ENCODE measurements around the gene CCDC146. TPM values are rescaled to one million over a fixed set of nuclear protein-coding genes. Genes with fewer than 3 reads are reported as not detected.

Gene CCDC146
- polyA plus RNA-seq, 3 donors, result 0.08 to 7.2 (median 0.40) TPM

- no peak overlapping the region for H3K9ac ChIP-seq (ENCODE audit: insufficient read depth, low read length, poor library complexity, severe bottlenecking)
- no peaks in the 10 kb centered on the region for H3K27me3 ChIP-seq (ENCODE audit: control insufficient read depth in 2 of 2, insufficient read depth in 2 of 2, low read length in 2 of 2)
- Mint-ChIP-seq H3K27me3 (ENCODE audit: low read depth in 3 of 3) (peaks cover 0 to 7% (median 0%) of the 10 kb centered on the region in 3 donors), H3K27ac (peak overlapping the region; percentile 52 to 89 (median 76)), H3K4me3 (peak overlapping the region in 1 of 2 donors; percentile 57), H3K9me3 (peaks cover 6 to 21% (median 10%) of the 10 kb centered on the region in 7 donors), H3K4me1 (peaks cover 59% of the 10 kb centered on the region), H3K36me3 (peaks cover 10 to 16% of the 10 kb centered on the region in 2 donors)
- peak overlapping the region in 1 of 3 experiments; percentile 7 for H3K4me3 ChIP-seq (replicated peaks in 1 of 3; ENCODE audit: low read depth in 2 of 3, low read length in 3 of 3)
- peak overlapping the region; percentile 20 for H3K4me2 ChIP-seq (replicated peaks; ENCODE audit: extremely low read depth, low read length, poor library complexity, severe bottlenecking)
- peaks cover 42 to 50% of the 10 kb centered on the region in 2 donors for H3K4me1 ChIP-seq (ENCODE audit: control insufficient read depth in 1 of 2, insufficient read depth in 2 of 2, low read length in 2 of 2)
- no peaks in the 10 kb centered on the region for H4K20me1 ChIP-seq (ENCODE audit: insufficient read depth, low read length)
- 0% methylated on average over 2 of the region's 4 CpGs for WGBS (ENCODE audit: insufficient coverage)
- no peaks in the 10 kb centered on the region for H3K79me2 ChIP-seq (ENCODE audit: insufficient read depth, low read length)
- no peak for TF ChIP-seq CTCF (IDR thresholded peaks at IDR 0.05)
- H2AFZ ChIP-seq (ENCODE audit: insufficient read depth, low read depth, low read length, poor library complexity, severe bottlenecking), result peak overlapping the region; percentile 27
- H3K27ac ChIP-seq (ENCODE audit: low read depth in 1 of 2, low read length in 2 of 2), result peak overlapping the region; percentile 48 to 63
- H3K36me3 ChIP-seq (replicated peaks in 1 of 2; ENCODE audit: control insufficient read depth in 1 of 2, insufficient read depth in 2 of 2, low read length in 2 of 2), result no peaks in the 10 kb centered on the region
- peak; percentile 46 to 57 (median 53) for DNase-seq
- intact Hi-C loops (cut with micrococcal nuclease), result no loop called here
- H3K9me3 ChIP-seq (replicated peaks in 1 of 2; ENCODE audit: control insufficient read depth in 1 of 2, insufficient read depth in 1 of 2, low read length in 2 of 2), result peaks cover 7 to 12% of the 10 kb centered on the region in 2 donors
Measured at GRCh38 chr7:77222065-77222464, 99.7 kb downstream of the CCDC146 start.

GRCh38 chr7:77222819-77223218, 100.4 kb downstream of the CCDC146 start:
- peaks cover 6 to 21% (median 10%) of the 10 kb centered on the region in 7 donors for H3K9me3 Mint-ChIP-seq
- Histone ChIP-seq H4K20me1 (ENCODE audit: insufficient read depth, low read length) (no peaks in the 10 kb centered on the region), H3K4me3 (replicated peaks in 1 of 3; ENCODE audit: low read depth in 2 of 3, low read length in 3 of 3) (no peak overlapping the region), H3K4me2 (replicated peaks; ENCODE audit: extremely low read depth, low read length, poor library complexity, severe bottlenecking) (no peak overlapping the region), H3K27ac (ENCODE audit: low read depth in 1 of 2, low read length in 2 of 2) (peak overlapping the region; percentile 10 to 63), H3K36me3 (replicated peaks in 1 of 2; ENCODE audit: control insufficient read depth in 1 of 2, insufficient read depth in 2 of 2, low read length in 2 of 2) (no peaks in the 10 kb centered on the region), H3K27me3 (ENCODE audit: control insufficient read depth in 2 of 2, insufficient read depth in 2 of 2, low read length in 2 of 2) (no peaks in the 10 kb centered on the region), H3K79me2 (ENCODE audit: insufficient read depth, low read length) (no peaks in the 10 kb centered on the region), H3K9me3 (replicated peaks in 1 of 2; ENCODE audit: control insufficient read depth in 1 of 2, insufficient read depth in 1 of 2, low read length in 2 of 2) (peaks cover 7 to 12% of the 10 kb centered on the region in 2 donors), H3K9ac (ENCODE audit: insufficient read depth, low read length, poor library complexity, severe bottlenecking) (no peak overlapping the region), H3K4me1 (ENCODE audit: control insufficient read depth in 1 of 2, insufficient read depth in 2 of 2, low read length in 2 of 2) (peaks cover 42 to 51% of the 10 kb centered on the region in 2 donors), H2AFZ (ENCODE audit: insufficient read depth, low read depth, low read length, poor library complexity, severe bottlenecking) (peak overlapping the region; percentile 27)
- peaks cover 59% of the 10 kb centered on the region for H3K4me1 Mint-ChIP-seq
- peaks cover 10 to 16% of the 10 kb centered on the region in 2 donors for H3K36me3 Mint-ChIP-seq
- H3K4me3 Mint-ChIP-seq, result no peak overlapping the region
- intact Hi-C loops (cut with micrococcal nuclease), result no loop called here
- H3K27me3 Mint-ChIP-seq (ENCODE audit: low read depth in 3 of 3), result peaks cover 0 to 7% (median 0%) of the 10 kb centered on the region in 3 donors
- WGBS (ENCODE audit: insufficient coverage), result 93% methylated on average over 2 of the region's 4 CpGs
- no peak for DNase-seq
- no peak for TF ChIP-seq CTCF (IDR thresholded peaks at IDR 0.05)
- peak overlapping the region in 3 of 7 donors; percentile 2 to 71 (median 71) for H3K27ac Mint-ChIP-seq
